Measurements from ENCODE around the gene PLB1. TPM values are rescaled to one million over a fixed set of nuclear protein-coding genes. Genes with fewer than 3 reads are reported as not detected.

The PLB1 gene
- total RNA-seq, 1 donor from 2014 or later: 3.2 TPM

DNA sequence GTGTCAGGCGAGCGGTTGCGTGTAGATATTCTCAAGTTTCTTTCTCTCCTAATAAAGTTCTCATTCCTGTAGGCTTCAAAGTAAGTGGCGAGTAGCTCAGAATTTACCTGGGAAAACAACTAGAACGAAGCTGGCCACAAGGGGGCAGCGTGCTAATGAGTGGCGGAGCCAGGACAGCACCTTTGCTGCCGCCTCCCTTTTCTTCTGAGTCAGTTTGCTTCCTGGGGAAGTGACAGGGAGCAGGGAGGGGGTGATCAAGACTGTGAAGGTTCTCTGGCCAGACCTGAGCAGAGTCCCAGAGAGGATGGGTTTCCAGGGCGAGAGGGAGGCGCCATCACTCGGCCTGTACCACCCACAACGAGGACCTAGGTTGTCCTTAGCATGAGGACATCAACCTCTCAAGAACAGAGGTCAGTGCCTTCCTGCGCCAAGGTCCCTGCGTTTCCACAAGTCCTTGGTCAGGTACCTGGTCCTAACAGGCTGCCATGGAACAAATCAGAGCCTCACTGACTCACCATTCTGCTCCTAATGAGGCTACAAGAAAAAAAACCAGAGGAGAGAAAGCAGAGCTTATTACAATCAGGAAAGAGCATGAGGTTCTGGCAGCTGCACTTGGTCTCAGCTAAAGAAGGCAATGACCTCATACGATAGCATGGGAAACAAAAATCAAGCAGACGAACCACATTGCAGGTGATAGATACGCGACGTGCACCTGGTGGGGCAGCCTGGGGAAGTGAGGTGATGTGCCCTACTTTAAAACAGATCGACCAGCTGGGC, 98.7 kb downstream of the PLB1 start:
- Mint-ChIP-seq H3K9me3 (ENCODE audit: unreplicated experiment) (no peaks in the 10 kb centered on the region), H3K36me3 (ENCODE audit: low read depth, unreplicated experiment) (no peaks in the 10 kb centered on the region), H3K4me1 (ENCODE audit: unreplicated experiment) (peaks cover 8% of the 10 kb centered on the region), H3K27me3 (ENCODE audit: unreplicated experiment) (peaks cover 3% of the 10 kb centered on the region), H3K4me3 (ENCODE audit: unreplicated experiment) (no peak overlapping the region), H3K27ac (ENCODE audit: unreplicated experiment) (no peak overlapping the region)
- TF ChIP-seq, protein P1, sequence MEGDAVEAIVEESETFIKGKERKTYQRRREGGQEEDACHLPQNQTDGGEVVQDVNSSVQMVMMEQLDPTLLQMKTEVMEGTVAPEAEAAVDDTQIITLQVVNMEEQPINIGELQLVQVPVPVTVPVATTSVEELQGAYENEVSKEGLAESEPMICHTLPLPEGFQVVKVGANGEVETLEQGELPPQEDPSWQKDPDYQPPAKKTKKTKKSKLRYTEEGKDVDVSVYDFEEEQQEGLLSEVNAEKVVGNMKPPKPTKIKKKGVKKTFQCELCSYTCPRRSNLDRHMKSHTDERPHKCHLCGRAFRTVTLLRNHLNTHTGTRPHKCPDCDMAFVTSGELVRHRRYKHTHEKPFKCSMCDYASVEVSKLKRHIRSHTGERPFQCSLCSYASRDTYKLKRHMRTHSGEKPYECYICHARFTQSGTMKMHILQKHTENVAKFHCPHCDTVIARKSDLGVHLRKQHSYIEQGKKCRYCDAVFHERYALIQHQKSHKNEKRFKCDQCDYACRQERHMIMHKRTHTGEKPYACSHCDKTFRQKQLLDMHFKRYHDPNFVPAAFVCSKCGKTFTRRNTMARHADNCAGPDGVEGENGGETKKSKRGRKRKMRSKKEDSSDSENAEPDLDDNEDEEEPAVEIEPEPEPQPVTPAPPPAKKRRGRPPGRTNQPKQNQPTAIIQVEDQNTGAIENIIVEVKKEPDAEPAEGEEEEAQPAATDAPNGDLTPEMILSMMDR (IDR thresholded peaks at IDR 0.05; ENCODE audit: unreplicated experiment): peak; percentile 86
- peak; percentile 86 for DNase-seq (ENCODE audit: low spot score)

DNA sequence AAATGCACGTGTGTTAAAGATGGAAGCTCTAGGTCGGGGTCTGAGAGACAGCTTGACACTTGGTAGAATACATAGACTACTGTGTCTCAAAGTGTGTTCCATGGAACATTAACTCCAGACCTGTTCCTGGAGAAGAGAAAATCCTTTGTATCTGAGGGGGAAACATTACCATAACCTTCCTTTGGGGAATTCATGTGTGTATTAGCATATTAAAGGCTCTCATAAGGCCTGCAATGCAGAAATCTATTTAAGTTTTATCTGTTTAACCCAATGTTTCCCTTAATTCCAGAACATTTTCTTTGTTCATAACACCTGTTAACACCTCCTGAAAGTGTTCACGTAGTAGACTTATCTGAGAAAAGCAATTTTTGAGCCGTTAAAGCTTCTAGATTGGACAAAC, 99.5 kb downstream of the PLB1 start:
- Mint-ChIP-seq H3K36me3 (ENCODE audit: low read depth, unreplicated experiment) (no peaks in the 10 kb centered on the region), H3K27ac (ENCODE audit: unreplicated experiment) (no peak overlapping the region)

DNA sequence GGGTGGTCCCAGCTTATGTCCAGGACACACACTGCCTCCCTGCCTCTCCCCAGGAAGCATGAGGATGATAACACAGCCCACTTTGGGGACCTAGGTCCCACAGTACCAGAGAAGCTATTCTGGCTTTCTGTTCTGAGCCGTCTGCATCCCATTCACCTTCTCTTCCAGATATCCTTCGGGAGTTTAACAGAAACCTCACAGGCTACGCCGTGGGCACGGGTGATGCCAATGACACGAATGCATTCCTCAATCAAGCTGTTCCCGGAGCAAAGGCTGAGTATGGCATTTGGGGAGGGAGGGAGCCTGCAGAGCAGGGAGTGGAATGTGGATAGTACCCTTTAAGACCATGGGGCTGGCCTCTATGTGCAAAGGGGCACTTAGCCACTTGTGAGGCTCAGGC, 102.6 kb downstream of the PLB1 start:
- peaks cover 15% of the 10 kb centered on the region for H3K4me1 Mint-ChIP-seq (ENCODE audit: unreplicated experiment)
- H3K27me3 Mint-ChIP-seq (ENCODE audit: unreplicated experiment): peaks cover 6% of the 10 kb centered on the region
- peaks cover 3% of the 10 kb centered on the region for H3K36me3 Mint-ChIP-seq (ENCODE audit: low read depth, unreplicated experiment)
- H3K9me3 Mint-ChIP-seq (ENCODE audit: unreplicated experiment): no peaks in the 10 kb centered on the region
- TF ChIP-seq, protein P1 (IDR thresholded peaks at IDR 0.05; ENCODE audit: unreplicated experiment): no peak
- DNase-seq (ENCODE audit: low spot score): no peak
- no peak overlapping the region for H3K4me3 Mint-ChIP-seq (ENCODE audit: unreplicated experiment)
- no peak overlapping the region for H3K27ac Mint-ChIP-seq (ENCODE audit: unreplicated experiment)

More for the DNA sequence above, 99.5 kb downstream of the PLB1 start:
- no peak for DNase-seq (ENCODE audit: low spot score)
- no peak overlapping the region for H3K4me3 Mint-ChIP-seq (ENCODE audit: unreplicated experiment)
- TF ChIP-seq, protein P1 (IDR thresholded peaks at IDR 0.05; ENCODE audit: unreplicated experiment): no peak
- H3K9me3 Mint-ChIP-seq (ENCODE audit: unreplicated experiment): no peaks in the 10 kb centered on the region
- H3K27me3 Mint-ChIP-seq (ENCODE audit: unreplicated experiment): peaks cover 4% of the 10 kb centered on the region
- peaks cover 8% of the 10 kb centered on the region for H3K4me1 Mint-ChIP-seq (ENCODE audit: unreplicated experiment)

DNA sequence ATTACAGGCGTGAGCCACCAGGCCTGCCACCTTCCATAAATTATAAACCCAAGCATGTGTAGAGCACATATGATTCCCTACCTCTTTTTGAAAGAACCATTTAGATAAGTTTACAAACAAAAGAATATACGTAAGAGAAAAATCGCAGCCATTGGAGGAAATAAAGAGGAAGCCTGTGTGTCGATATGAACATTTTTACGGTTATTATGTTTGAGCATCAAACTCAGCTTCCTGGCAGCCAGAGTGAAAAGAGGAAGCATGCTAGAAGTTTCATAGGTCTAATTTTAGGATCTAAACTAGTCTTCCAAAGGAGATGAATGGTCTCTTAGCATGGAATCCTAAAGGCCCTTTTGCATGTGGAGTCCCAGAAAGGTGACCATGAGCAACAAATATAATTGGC, 104.3 kb downstream of the PLB1 start:
- no peak for DNase-seq (ENCODE audit: low spot score)
- Mint-ChIP-seq H3K27me3 (ENCODE audit: unreplicated experiment) (peaks cover 6% of the 10 kb centered on the region), H3K4me3 (ENCODE audit: unreplicated experiment) (no peak overlapping the region), H3K4me1 (ENCODE audit: unreplicated experiment) (peaks cover 7% of the 10 kb centered on the region), H3K9me3 (ENCODE audit: unreplicated experiment) (no peaks in the 10 kb centered on the region), H3K36me3 (ENCODE audit: low read depth, unreplicated experiment) (peaks cover 3% of the 10 kb centered on the region), H3K27ac (ENCODE audit: unreplicated experiment) (no peak overlapping the region)
- TF ChIP-seq, protein P1 (IDR thresholded peaks at IDR 0.05; ENCODE audit: unreplicated experiment): no peak

DNA sequence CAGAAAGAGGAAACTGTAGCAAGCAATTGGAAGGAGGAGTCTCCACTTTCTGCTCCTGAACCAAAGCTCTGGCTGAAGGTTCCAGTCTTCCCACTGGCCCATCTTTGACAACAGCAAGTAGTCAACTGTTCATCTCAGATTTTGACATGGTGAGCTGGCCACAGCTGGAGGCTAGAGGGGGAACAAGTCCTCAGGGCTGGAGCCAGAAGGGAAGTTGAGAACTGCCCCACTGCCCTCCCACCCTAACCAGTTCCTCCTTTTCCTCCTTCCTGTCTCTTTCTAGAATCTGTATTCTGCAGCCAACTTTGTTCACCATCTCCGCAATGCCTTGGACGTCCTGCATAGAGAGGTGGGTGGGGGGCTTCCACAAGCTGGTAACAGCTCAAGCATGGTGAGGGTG, 105.8 kb downstream of the PLB1 start:
- Mint-ChIP-seq H3K36me3 (ENCODE audit: low read depth, unreplicated experiment) (peaks cover 3% of the 10 kb centered on the region), H3K27me3 (ENCODE audit: unreplicated experiment) (peaks cover 9% of the 10 kb centered on the region), H3K4me3 (ENCODE audit: unreplicated experiment) (no peak overlapping the region), H3K4me1 (ENCODE audit: unreplicated experiment) (peaks cover 9% of the 10 kb centered on the region), H3K27ac (ENCODE audit: unreplicated experiment) (no peak overlapping the region), H3K9me3 (ENCODE audit: unreplicated experiment) (no peaks in the 10 kb centered on the region)
- TF ChIP-seq, protein P1 (IDR thresholded peaks at IDR 0.05; ENCODE audit: unreplicated experiment): no peak
- no peak for DNase-seq (ENCODE audit: low spot score)
